GM19468 (cell line): ENCODE data around the gene CSN2.
"Not testable (repeated sequence)": the region's sequence is repeated elsewhere in the genome, so short reads cannot be mapped to it uniquely, and the experiment has no call there.

ENCODE experiments used
- ATAC-seq: cut with Tn5 transposase; IDR thresholded peaks from one replicate; pipeline ENCODE4 v1.9.1; 2021; ENCODE audit warnings: mild to moderate bottlenecking, moderate library complexity, moderate number of reproducible peaks; ENCODE audit not compliant: unreplicated experiment; ENCODE audit errors: extremely low read depth

CSN2 gene

GRCh38 chr4:69965628-69966027 is at the start of gene CSN2:
Gene CSN2, minus strand, starts transcription at chr4:69965728. Its CDS starts 4,733 bp downstream, at chr4:69960995.
- ATAC-seq: no peak

DNA sequence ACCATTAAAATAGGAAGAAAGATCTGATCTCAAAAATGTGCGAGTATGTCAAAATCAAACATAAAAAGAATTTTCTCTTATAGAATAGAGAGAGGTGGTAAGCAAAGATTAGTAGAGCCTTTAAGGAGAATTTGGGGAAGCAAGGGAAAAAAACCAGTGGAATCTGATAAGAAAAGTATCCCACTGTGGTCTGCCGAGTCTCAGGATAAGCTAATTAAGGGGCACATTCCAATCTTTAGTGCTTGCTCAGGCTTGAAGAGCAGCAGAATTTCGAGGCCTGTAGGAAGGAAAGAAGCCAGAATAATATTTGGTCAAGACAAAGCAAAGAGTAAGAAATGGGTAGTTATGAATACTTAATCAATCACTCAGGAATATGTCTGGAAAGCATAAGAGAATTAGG is 43.2 kb upstream of the CSN2 start:
- ATAC-seq: no peak

- no peak for ATAC-seq
These were observed 37.0 kb upstream of the CSN2 start for GRCh38 chr4:70002507-70002906.

DNA sequence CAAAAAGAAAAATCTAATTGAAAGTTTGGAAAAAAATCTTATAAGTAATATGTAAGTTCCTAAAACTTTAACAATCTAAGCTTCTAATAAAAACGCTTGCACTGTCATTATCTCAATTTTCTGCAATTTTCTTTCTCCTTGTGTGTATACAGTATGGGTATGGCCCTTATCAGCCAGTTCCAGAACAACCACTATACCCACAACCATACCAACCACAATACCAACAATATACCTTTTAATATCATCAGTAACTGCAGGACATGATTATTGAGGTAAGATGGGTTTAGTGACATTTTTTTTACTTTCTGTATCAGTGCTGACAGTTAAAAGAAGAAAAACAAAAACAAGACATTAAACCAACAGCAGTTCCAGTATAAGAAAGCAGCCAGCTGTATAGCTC is 35.2 kb upstream of the CSN2 start:
- ATAC-seq: no peak

DNA sequence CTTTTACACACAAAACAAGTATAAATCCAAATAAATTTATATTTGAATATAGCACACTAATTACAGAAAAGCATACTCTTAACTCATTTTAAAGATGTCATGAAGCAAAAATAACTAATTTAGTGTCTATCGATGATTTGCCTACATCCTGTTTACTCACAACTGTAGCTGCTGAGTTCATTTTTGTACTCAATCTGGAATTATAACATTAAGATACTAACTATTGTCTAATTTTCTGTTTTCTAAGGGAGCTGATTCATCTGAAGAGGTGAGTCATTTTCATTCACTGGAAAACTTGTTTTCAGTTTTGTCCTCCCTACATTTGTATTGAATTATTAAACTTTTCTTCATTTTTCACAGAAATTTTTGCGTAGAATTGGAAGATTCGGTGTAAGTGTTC is 33.9 kb upstream of the CSN2 start:
- no peak for ATAC-seq

- ATAC-seq: no peak
These were observed 30.0 kb upstream of the CSN2 start, which contains the start of gene STATH for GRCh38 chr4:69995526-69996016. Gene STATH, plus strand, starts transcription at chr4:69995966. Its CDS starts 2,472 bp downstream, at chr4:69998438.

DNA sequence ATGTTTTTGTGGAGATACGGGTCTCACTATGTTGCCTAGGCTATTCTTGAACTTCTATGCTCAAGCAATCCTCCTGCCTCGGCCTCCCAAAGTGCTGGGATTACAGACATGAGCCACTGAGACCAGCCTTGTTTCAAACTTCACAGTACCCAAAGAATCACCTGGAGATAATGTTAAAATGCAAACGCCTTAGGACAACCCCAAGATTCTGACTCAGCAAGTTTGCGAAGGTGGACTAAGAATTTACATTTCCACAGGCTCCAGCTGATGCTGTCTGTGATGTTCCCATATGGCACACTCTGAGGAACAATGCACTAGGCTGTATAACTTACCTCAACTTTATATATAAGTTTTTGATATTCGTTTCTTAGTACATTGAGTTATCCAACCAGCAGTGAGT is 29.3 kb upstream of the CSN2 start:
- no peak for ATAC-seq

- no peak for ATAC-seq
These were observed 25.5 kb upstream of the CSN2 start for GRCh38 chr4:69991016-69991415.

DNA sequence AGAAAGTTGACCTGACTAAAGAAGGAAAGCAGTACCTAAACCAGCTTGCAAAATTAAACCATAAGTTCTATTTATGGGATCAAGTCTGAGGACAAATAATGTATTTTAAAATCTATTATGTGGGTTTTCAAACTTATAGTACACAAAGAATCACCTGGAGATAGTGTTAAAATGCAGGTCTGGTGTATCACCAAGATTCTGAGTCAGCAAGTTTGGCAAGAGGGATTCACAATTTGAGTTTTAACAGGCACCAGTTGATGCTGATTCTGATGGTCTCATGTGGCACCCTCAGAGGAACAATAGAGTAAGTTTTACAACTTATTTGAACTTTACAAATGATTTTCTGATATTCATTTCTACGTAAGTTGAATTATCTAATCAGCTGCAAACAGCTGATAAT is 21.1 kb upstream of the CSN2 start:
- no peak for ATAC-seq

DNA sequence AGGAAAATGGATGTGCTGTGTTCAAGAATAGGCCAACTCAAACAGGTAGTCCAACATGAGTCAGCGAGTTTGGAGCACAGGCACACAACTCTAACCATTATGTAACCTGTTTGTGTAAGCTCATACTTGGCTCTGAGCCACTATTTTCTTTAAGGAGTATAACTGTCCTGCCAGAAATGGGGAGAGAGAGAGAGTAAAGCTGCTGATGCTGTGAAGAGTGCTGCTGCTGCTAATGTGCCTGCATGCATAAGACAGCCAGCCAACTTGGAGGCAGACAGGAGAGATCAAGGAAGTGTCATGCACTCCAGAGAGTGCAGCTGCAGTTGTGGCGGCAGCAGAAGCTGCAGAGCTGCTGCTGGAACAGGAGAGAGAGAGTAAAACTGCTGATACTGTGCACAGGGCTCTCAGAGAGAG is 18.5 kb upstream of the CSN2 start:
- no peak for ATAC-seq

GRCh38 chr4:69977582-69977981 is 12.1 kb upstream of the CSN2 start:
- no peak for ATAC-seq

DNA sequence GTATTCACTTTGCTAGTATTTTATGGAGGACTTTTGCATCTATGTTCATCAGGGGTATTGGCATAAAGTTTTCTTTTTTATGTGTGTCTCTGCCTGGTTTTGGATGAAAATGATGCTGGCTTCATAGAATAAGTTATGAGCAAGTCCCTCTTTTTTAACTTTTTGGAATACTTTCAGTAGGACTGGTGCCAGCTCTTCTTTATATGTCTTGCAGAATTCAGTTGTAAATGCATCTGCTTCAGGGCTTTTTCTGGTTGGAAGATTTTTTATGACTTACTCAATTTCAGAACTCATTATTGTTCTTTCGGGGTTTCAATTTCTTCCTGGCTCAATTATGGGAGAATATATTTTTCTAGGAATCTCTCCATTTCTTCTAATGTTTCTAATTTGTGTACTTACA is 9.1 kb upstream of the CSN2 start:
- no peak for ATAC-seq

DNA sequence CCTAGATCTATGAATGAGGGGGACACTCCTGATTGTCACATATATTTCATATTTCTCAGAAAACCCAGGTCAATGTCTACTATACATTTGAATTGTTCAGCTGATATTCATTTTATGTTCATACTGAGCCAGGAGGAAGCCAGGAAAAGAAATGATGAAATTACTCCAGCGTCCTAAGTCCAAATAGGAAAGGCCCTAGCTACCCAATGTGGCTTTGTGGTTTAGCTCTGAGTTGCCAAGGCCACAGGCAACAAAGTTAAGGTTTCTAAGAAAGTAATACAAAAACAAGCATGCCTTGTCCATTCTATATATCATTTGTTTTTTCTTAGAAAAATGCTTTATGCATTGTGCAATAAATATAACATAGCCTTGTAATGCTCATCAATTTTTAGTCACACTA is 4.5 kb upstream of the CSN2 start:
- no peak for ATAC-seq

- no peak for ATAC-seq
These were observed 8.3 kb downstream of the CSN2 start for GRCh38 chr4:69957209-69957608.

- ATAC-seq: no peak
These were observed 13.9 kb downstream of the CSN2 start for GRCh38 chr4:69951602-69952001.

- ATAC-seq: no peak
These were observed 29.0 kb downstream of the CSN2 start for GRCh38 chr4:69936566-69936965.

DNA sequence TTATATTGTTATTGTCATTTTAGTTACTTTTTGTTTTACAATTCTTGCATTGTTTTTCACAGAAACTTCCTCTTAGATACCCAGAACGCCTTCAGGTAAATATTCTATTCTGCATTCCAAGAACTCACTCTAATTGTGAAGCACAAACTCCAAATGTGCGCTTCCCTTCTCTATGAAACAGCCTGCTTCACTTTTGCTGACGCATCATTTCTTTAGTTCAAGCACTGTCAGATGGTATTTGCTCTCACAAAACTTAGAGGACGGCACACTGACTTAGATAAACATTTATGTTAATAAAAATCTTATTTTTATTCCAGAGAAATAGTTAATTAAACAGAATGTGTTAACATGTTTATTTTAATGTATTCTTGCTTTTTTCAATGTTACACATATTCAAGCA is 31.4 kb downstream of the CSN2 start:
- ATAC-seq: no peak

DNA sequence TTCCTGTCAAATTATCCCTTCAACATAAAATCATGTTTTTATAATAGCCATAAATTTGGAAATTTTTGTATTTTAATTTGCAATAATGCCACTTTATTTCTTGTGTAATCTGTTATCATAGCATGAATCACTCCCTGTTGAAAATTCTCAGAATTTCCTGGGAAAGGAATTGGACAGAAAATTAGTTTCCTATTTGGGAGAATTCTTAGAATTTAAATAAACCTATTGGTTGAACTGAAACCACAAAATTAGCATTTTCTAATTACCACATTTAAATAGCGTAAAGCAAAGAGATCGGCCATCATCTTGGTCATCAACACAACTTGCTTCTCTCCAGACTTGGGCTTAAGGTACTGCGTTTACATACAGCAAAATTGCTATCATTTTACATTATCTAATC is 34.8 kb downstream of the CSN2 start, which contains the start of gene CSN1S1:
CSN1S1 (plus strand) TSS at position 301 of the 400 bp plus-strand sequence. CDS start 1,488 bp downstream, outside the sequence.
- ATAC-seq: no peak

GRCh38 chr4:69923782-69924410 is 41.6 kb downstream of the CSN2 start:
- not testable (repeated sequence) for ATAC-seq

DNA sequence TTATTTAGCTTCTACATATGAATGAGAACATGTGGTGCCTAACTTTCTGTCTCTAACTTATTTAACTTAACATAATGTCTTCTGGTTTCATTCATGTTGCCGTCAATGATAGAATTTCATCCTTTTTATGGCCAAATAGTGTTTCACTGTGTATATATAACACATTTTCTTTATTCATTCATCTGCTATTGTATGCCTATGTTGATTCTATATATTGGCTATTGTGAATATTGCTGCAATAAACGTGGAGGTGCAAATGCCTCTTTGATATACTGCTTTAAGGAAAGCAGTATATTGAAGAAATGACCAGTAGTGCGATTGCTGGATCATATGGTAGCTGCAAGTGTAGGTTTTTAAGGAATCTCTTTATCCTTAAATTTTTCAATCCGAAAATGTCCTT is 44.7 kb downstream of the CSN2 start:
- ATAC-seq: no peak

DNA sequence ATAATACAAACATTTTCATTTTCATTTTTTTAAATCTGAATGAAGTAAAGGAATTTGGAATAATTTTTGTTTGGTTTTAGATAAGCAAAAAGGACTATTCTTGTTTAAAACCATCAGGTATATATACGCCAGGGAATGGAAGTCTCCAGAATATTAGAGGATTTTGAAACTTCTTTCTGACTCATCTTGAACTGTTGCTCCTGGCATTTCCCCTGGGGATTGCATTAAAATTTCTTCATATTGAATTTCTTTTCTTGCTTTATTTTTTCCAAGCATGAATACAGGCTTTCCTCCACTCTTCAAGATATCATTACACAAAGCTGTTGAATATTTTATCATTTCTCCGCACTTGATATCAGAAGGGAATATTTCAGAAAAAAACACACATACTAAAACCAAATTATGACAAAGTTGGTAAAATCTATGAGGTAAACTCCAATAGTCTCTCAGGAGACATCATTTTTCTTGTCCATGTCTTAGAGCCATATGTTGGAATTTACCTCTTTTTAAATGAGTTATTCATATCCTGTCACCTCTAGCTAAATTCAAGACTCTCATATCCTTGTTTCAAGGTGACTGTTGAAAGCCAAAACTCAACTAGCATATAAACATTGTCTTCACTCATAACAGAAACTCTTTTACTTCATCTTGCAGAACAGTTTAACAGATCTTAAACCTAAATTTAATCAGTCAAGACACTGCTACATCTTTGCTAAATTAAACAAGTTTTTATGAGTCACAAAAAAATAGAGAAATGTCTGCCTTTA is 55.3 kb downstream of the CSN2 start:
- peak; percentile 72 for ATAC-seq
